Ammon's horn (tissue), 1 donor: Measurements from ENCODE around the gene PRICKLE3.
"Not testable (repeated sequence)": the region's sequence is repeated elsewhere in the genome, so short reads cannot be mapped to it uniquely, and the experiment has no call there.

Source experiments
- DNase-seq: peaks from one replicate; pipeline ENCODE4 v3.0.0-alpha.2; 2016; ENCODE audit warnings: low spot score

PRICKLE3 gene

DNA sequence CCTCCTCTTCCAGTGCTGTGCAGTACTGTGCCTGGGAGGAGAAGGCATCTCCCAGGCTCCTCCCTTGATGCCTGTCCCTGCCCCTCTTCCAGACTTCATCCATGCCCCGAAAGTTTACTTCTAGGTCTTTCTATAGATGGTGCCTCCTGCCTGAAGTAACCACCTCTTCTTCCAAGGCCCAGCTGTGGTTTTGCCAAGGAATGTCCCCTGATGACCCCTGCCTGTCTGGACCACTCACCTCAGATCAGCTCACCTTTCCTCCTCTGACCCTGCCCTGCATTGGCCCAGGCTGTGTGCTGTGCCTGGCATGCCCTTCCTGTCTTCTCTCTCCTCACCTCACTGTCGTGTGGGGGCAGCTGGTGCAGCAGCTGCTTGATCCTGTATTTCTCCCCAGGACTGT is 6.8 kb downstream of the PRICKLE3 start:
- DNase-seq, result no peak

DNA sequence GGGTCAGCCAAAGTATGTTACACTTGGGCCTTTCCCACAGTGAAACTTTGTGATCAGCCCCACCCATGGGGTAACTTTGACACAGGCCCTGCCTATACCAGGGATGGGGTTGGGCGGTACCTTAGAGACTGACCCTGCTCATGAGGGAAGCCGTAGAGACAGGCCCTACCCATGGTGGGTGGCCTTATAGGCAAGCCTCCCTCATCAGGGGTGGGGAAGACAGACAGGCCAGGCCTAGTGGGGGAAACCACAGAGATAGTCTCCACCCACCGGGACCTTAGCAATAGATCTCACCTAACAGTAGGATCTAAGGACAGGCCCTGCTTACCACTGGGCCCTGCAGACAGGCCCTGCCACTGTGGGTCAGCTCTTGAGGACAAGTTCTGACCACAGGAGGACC is 7.6 kb downstream of the PRICKLE3 start:
- no peak for DNase-seq

DNA sequence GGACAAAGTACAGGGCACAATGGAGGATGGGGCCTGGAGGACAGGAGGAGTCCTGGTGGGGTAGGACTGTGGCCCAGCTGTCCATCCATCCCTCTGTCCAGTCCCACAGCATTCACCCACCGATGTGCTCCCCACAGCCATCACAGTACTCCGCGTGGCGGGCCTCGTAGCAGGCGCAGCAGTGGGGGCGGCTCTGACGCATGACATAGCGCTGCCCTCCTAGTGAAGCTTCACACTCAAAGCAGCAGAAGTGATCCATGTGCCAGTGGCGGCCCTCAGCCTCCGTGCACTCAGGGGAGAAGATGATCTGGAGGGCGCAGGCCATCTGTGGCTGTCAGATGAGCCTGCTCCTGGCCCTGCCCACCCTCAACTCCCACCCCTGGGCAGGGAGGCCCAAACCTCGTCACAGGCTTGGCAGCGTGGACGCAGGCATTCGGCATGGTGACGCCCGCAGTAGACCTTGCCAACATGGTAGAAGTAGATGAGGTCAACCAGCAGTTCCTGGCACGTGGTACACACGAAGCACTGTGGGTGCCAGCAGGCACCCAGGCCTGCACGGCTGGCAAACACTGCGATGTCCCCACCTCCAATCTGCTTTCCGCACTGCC is 8.2 kb downstream of the PRICKLE3 start:
- DNase-seq, result no peak

DNA sequence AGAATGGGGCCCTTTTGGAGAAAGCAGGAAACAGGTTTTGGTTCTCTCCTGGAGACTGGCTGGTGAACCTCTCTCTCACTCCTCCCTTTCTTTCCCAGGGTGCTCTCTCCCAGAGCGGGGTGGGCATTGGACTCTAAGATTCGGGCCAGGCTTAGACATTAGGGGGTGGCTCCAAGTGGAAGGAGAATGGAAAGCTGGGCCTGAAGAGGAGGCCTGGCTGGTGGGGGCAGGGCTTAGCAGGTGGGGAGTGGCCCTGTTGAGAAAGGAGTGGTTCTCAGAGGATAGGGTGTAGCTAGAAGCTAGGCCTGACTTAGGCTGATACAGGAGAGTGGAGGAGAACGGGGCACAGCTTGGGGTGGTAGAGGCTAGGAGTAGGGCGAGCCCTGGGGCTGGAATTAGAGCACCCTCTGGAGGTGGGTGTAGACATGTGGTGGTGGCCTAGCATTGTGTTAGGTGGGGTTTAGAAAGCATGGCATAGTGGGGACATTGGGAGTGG is 8.8 kb downstream of the PRICKLE3 start:
- no peak for DNase-seq

DNA sequence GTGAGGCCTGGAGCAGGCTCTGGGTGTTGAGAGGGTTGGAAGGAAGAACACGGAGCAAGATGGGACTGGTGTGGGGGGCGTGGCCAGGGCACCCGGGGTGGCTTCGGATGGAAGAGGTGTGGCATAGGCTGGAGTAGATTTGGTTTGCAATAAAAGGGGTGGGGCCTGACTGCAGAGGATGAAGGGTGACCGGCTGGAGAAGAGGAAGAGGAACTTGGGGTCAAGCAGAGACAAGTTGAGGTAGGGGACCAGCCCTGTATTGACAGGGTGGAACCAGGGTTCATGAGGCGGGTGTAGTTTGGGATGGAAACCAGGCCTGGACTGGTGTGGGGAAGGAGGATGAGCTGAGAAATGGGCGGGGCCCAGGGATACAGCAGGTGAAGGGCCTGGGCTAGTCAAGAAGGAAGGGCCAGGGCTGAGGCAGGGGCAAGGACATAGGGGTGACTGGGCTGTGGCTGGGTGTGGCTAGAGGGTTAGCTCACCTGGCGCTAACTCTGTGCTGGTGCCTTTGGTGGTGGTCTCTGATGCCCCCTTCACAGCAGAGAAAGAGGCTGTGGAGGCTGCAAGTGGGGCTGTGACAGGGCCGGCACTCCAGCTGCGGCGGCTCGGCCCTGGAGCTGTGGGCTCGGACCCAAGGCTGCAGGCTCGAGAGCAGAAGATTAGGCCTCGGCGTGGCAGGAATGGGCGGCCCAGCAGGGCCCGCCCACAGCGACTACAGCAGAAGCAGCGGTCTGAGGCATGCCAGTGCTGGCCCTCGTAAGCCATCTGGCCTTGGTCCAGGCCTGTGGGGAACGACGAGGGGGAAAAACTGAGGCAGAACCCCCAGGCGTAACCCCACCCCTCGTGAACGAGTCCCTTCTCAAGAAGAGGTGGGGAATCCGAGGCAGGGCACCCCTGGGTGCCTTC is 9.5 kb downstream of the PRICKLE3 start:
- no peak for DNase-seq

DNA sequence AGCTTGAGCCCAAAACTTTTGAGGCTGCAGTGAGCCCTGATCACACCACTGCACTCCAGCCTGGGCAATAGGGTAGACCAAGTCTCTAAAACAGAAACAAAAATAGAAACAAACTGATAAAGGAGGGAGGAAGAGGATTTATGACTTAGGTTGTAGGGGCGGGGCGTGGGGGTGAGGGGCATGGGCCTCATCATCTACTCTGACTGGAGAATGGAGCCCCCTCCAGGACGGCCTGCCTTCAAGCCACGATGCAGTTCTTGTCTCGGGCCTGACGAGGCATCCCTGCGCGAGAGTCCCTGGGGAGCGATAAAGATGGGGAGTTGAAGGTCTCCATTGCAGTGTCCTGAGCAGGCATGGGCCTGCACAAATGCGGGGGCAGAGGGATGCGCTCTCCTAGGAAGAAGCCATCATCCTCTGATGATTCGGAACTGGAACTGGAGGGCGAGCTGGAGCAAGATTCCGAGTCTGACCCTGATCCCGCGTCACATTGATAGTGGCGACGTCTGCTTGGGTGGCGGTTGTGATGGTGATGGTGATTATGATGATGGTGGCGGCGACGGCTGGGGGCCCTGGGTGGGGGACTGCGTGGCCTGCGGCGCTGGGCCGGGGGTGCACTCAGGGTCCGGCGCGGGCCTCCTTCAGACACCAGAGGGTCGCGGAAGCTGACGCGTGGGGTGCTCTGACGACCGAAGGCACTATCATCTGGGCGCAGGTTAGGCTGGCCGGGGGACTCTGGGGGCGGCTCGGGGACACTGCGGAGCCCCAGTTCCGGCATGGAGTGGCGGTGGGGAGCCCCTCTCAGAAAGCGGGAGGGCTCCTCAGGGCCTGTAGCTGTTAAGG is 10.5 kb downstream of the PRICKLE3 start:
- no peak for DNase-seq

DNA sequence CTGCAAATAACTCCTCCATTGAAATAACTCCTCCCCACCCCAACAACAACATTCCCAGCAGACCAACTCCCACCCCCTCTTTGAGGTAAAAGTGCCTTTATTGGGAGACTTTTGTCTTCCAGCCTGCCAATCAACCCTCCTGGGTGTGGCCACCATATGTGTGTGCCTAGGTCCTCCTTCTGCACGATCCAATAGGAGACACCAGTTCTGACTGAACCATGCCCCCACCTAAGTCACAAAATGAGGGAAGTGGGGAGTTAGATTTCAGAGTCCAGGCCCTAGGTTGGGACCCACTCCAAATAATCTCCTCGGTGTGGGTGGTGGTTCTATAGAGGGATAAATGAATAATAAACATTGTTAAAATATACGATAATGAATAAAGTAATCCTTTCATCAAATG is 11.4 kb downstream of the PRICKLE3 start:
- no peak for DNase-seq

DNA sequence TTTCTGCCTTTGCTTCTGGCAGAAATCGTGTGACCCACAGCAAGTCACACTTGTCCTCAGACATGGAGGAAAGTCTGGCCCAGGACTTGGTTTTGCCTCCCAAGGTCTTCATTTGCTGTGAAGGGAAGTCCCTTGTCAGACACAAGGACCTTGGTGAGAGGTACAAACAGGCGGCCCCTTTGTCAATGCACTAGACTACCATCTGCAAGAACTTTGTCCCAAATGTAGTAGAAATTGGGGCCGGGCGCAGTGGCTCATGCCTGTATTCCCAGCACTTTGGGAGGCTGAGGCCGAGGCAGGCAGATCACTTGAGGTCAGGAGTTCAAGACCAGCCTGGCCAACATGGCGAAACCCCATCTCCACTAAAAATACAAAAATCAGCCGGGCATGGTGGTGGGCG is 12.6 kb downstream of the PRICKLE3 start:
- DNase-seq, result not testable (repeated sequence)

DNA sequence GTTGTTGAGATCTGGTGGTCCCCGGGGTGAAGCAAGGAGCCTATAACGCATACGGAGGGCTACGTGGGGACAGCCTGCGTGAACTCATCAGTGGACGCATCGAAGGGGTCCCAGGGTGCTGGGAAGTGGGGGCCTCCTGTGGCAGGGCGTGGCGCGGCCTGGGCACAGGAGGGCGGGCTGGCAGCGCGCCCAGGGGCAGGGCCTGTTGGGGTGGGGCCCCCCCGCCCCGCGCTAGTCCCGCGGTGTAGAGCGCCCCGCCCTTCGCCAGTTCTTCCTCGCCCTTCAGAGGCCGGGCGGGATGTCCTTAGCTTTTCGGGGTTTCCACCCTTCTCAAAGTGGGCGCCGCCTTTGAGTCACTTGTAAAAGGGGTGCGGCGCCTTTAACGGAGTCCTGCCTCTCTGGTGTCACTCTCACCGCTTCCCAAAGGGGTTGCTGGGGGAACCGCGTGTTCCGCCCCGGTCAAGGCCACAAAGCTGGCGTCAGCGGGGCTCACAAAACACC is 13.8 kb downstream of the PRICKLE3 start:
- DNase-seq, result no peak

DNA sequence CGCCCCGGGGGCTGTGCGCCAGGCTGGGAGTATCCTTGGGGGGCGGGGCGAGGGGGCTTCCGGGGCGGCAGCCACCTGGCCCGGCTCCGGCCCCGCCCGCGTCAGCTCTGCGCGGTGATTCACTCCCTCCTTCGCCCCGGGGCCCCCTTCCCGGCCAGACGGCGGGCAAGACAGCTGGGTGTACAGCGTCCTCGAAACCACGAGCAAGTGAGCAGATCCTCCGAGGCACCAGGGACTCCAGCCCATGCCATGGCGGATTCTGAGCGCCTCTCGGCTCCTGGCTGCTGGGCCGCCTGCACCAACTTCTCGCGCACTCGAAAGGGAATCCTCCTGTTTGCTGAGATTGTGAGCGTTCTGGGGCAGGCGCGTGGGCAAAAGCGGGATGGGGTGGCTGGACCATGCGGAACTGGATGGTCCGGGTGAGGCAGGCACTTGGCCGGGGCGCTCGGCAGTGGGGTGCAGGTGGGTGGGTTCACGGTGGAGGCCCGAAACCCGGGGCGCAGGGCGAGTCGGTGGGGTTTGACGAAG is 14.4 kb downstream of the PRICKLE3 start, which contains the start of gene PLP2:
Gene PLP2, plus strand, starts transcription at position 147 of the 528 bp plus-strand sequence. Its CDS starts 103 bp downstream, at position 250.
- DNase-seq, result no peak

DNA sequence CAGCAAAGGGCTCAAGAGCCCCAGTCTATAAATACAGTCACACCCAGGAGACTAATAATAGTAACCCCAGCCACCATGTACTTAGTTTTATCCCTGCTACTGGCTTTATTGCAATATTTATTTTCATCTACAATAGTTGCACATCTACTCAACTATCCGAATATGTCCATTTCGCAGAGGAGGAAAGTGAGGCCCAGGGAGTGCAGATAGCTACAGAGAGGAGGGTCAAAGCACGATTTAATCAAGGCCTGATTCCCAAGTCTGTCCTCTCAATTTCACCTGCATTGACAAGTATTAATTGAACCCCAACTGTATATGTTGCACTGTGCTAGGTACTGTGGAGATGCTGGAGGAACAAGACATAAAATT is 18.4 kb downstream of the PRICKLE3 start:
- no peak for DNase-seq

DNA sequence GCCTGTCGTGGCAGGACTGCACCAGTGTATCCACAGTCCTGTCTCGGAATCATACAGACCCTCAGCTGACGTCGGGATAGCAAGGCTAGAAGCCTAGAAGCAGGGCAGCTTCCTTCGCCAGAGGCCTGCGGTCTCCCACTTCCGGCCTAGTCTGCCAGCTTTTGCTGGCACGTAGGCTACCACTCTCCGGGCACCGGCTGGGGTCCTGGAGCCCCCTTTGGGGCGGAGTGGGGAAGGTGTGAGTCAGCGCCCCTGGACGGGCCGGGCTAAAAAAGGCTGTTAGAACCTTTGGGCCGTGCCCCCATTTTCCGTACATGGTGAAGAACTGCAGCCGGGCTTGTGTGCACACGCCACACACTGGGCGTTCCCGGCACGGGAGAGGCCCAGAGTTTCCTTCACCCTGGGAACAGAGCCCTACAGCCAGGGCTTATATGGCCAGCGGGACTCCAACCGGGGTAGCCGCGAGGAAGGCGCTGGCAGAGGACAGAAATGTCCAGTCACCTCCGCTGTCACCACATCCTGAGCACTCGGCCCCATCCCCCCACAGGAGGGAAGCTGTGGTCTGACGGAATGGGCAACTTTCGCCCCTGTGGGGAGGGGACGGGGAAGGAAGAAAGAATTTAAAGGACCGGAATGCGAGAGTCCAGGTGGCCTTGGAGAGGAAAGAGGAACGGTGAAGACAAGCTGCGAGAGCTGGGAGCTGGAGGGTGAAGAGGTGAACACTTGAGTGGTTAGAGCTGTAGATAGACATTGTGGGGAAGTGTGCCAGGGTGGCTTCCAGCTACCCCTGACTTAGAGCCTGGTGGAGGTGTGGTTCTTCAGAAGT is 19.0 kb downstream of the PRICKLE3 start:
- DNase-seq, result peak; percentile 47

DNA sequence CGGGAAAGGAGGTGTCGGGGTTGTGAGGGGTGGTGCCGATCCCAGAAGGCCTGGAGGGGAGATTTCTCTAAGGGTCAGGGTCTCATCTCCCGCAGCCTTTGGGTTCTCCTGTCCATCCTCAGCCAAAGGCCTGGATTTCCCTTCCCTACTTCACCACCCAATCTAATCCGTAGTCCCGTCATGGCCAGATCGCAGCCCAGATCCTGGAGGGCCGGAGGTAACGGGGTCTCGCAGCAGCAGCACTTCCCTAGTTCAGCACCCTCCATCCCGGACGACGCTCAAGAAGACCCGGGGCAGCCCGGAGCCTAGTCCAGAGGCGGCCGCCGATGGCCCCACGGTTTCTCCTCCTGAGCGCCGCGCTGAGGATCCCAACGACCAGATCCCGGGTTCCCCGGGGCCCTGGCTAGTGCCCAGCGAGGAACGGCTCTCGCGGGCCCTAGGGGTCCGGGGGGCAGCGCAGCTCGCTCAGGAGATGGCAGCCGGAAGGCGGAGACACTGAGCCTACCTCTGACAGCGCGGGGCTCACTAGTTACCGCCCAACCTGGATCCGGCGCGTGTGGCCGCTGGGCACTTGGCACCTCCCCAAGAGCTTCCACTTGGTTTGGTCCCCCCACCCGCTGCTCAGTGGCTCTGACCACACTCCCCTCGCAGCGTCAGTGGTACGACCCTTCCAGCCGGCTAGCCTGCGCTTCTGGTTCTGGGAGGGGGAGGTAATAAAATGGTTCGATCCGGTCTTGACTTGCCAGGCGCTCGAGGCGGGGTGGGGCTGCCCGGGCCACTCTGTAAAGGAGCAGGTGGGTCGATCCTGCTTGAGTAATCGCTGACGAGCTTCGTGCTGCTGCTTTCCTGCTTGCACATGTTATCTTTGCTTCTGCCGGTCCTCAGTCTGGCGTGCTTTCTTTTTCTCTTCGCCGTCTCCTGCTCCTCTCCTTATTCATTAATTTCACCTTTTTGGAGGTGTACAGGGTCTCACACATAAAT is 20.0 kb downstream of the PRICKLE3 start:
- DNase-seq, result peak; percentile 75

DNA sequence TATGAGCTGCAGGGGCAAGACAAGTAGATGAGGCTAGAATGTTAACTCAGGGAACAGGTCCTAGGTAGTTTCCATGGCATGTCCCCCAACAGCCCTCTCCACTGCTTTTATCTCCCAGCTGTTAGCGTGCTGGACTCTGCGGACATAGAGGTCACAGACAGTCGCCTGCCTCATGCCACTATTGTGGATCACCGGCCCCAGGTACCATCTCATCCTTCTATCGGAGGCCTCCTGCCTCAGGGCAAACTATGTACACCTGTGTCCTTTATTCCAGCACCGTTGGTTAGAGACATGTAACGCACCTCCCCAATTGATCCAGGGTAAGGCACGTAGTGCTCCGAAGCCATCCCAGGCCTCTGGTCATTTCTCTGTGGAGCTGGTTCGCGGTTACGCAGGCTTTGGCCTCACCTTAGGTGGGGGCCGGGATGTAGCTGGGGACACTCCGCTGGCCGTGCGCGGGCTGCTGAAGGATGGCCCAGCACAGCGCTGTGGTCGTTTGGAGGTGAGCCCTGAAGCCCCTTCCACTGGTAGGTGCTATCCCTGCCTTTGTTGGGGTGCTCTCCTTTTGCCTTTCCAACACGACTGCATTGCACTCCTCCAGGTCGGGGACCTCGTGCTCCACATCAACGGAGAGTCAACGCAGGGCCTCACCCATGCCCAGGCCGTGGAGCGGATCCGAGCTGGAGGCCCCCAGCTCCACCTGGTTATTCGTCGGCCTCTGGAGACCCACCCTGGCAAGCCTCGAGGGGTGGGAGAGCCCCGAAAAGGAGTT is 21.4 kb downstream of the PRICKLE3 start:
- no peak for DNase-seq

DNA sequence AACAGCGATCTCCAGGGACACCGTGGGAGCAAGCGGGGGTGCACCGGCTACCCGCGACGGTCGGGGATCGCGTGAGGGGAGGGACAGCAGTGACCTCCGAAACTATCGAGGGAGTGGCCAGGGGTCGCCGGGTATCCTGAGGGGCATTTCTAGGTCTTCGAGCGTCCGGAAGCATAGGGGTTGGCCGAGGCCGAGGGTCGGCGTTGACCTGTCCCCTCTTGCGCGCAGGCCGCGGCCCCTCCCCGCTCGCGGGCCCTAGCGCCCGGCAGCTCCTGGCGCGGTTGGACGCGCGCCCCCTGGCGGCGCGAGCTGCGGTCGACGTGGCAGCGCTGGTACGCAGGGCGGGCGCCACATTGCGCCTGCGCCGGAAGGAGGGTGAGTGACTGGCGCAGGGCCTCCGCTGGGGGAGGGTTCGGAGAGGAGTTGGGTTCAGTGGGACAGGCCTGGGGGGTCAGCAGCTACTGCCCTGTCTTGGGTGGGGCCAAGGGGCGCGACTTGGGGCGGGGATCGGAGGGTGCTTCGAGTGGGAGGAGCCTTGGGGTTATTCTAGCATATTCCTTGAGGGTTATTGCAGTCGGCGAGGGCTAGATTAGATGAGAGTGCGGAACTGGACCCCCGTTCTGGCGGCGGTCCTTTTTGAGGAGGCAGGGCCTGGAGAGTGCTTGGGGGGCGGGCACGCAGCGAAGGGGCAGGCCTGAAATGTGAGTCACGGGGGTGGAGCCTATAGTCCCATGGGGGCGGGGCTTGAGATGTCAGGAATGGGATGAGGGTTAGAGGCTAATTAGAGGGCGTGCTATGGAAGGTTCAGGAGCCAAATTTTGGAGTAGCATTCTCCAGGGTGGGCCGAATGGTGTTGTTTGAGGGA is 22.4 kb downstream of the PRICKLE3 start:
- peak; percentile 91 for DNase-seq

DNA sequence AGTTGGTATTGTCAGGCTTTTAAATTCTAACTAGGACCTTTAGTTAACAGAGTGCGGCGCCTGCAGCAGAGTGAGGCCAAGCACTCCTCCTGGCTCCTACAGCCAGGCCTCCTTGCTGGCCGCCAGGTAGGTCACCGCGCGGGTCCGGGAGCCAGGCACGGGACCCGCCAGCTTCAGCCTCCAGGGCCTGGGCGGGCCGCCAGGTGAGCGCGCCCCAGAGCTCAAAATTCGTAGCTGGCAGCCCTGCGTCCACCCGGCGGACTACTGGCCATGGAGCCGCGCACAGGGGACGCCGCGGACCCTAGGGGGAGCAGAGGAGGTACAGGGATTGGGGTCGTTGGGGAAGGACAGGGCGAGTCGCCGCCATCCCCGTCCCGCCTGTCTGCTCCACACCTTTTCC is 23.6 kb downstream of the PRICKLE3 start, which contains the start of gene MAGIX:
Gene MAGIX, plus strand, starts transcription at position 139 of the 400 bp plus-strand sequence. Its CDS starts 132 bp downstream, at position 271.
- DNase-seq, result no peak

DNA sequence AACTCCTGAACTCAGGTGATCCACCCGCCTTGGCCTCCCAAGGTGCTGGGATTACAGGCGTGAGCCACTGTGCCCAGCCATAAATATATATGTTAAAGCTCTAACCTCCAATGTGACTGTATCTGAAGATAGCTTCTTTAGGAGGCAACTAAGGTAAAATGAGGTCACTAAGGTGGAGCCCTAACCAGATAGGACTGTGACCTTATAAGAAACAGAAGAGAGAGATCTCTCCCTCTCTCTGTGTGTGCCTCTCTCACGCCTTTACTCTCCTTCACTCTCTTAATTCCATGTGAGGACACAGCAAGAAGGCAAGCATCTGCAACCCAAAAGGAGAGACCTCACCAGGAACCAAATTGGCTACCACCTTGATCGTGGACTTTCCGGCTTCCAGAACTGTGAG is 24.5 kb downstream of the PRICKLE3 start:
- no peak for DNase-seq

DNA sequence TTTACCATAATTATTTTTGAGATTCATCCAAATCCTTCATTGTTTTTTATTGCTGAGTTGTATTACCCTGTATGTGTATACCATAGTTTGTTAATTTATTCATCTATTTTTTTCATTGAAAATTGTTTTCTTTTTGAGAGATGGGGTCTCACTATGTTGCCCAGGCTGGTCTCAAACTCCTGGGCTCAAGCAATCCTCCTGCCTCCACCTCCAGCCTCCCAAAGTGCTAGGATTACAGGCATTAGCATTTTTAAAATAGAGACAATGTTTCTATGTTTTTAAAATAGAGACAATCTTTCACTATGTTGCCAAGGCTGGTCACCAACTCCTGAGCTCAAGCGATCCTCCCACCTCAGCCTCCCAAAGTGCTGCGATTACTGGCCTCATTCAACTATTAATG is 25.3 kb downstream of the PRICKLE3 start:
- DNase-seq, result no peak
